Left ventricle myocardium inferior (tissue), 1 donor: ENCODE data around the gene DIAPH3. TPM values are rescaled to one million over a fixed set of nuclear protein-coding genes. Genes with fewer than 3 reads are reported as not detected.

Experiments
- DNase-seq: peaks from one replicate; pipeline ENCODE4 v3.0.0-alpha.2; 2020
- H3K27ac ChIP-seq: fragments of 200-600 bp; replicated peaks from 2 replicates; pipeline ENCODE4 v1.8.0; 2021
- H3K27me3 ChIP-seq: fragments of 200-600 bp; 2 replicates; pipeline ENCODE4 v1.8.0; 2021; ENCODE audit warnings: low read depth
- H3K36me3 ChIP-seq: fragments of 200-600 bp; 2 replicates; pipeline ENCODE4 v1.8.0; 2021
- H3K4me1 ChIP-seq: fragments of 200-600 bp; 2 replicates; pipeline ENCODE4 v1.8.0; 2021
- H3K4me3 ChIP-seq: fragments of 200-600 bp; 2 replicates; pipeline ENCODE4 v1.8.0; 2021; ENCODE audit warnings: mild to moderate bottlenecking, moderate library complexity
- H3K9me3 ChIP-seq: fragments of 200-600 bp; replicated peaks from 2 replicates; pipeline ENCODE4 v1.8.0; 2021
- CTCF ChIP-seq: fragments of 200-600 bp; IDR thresholded peaks from 2 replicates; pipeline ENCODE4 v1.8.0; 2021; ENCODE audit warnings: antibody characterized with exemption, mild to moderate bottlenecking, borderline replicate concordance
- intact Hi-C: fragments of 100-400 bp; cut with micrococcal nuclease; formaldehyde crosslinking; loops from one replicate; pipeline ENCODE4 v1.11.0; 2022
- total RNA-seq: library from RNA; stranded (reverse); fragmentation: NEBNext Ultra II Directional; extraction: Animal tissue kit (Norgen Biotek cat#: 25700); gene quantifications from one replicate; pipeline ENCODE4 v1.2.1, GENCODE V29; 2021
- donor health status: DM: no; HTN: yes; CAD: no; lungs with severe emphysema.

Gene DIAPH3
- total RNA-seq, 1 donor from 2014 or later = 0.25 TPM

GRCh38 chr13:60164234-60164889 lies 634 bp upstream of the DIAPH3 start:
- Histone ChIP-seq H3K4me3 (peak overlapping the region; percentile 85), H3K27me3 (peaks cover 8% of the 10 kb centered on the region), H3K36me3 (no peaks in the 10 kb centered on the region), H3K4me1 (peaks cover 32% of the 10 kb centered on the region), H3K27ac (peak overlapping the region; percentile 97), H3K9me3 (no peaks in the 10 kb centered on the region)
- no peak for TF ChIP-seq CTCF
- intact Hi-C loops = no loop called here
- no peak for DNase-seq

- TF ChIP-seq CTCF = no peak
- Histone ChIP-seq H3K36me3 (no peaks in the 10 kb centered on the region), H3K27ac (no peak overlapping the region), H3K9me3 (peaks cover 6% of the 10 kb centered on the region), H3K27me3 (peaks cover 12% of the 10 kb centered on the region), H3K4me1 (peaks cover 32% of the 10 kb centered on the region), H3K4me3 (no peak overlapping the region)
- DNase-seq = no peak
- intact Hi-C loops = no loop called here
Measured at GRCh38 chr13:60162096-60162495, 1.6 kb downstream of the DIAPH3 start.

GRCh38 chr13:60158321-60158801 lies 5.4 kb downstream of the DIAPH3 start:
- peaks cover 5% of the 10 kb centered on the region for H3K4me1 ChIP-seq
- DNase-seq = no peak
- peaks cover 8% of the 10 kb centered on the region for H3K9me3 ChIP-seq
- no peak for TF ChIP-seq CTCF
- no peak overlapping the region for H3K27ac ChIP-seq
- no peak overlapping the region for H3K4me3 ChIP-seq
- peaks cover 12% of the 10 kb centered on the region for H3K27me3 ChIP-seq
- H3K36me3 ChIP-seq = no peaks in the 10 kb centered on the region
- intact Hi-C loops = no loop called here

- TF ChIP-seq CTCF = no peak
- H3K27ac ChIP-seq = no peak overlapping the region
- intact Hi-C loops = no loop called here
Measured at GRCh38 chr13:60155978-60156377, 7.8 kb downstream of the DIAPH3 start.

GRCh38 chr13:60152904-60153303 lies 10.8 kb downstream of the DIAPH3 start:
- DNase-seq = no peak
- Histone ChIP-seq H3K27ac (no peak overlapping the region), H3K4me1 (no peaks in the 10 kb centered on the region), H3K4me3 (no peak overlapping the region), H3K27me3 (no peaks in the 10 kb centered on the region), H3K9me3 (peaks cover 8% of the 10 kb centered on the region), H3K36me3 (no peaks in the 10 kb centered on the region)
- intact Hi-C loops = no loop called here
- TF ChIP-seq CTCF = no peak

More at GRCh38 chr13:60155978-60156377, 7.8 kb downstream of the DIAPH3 start:
- Histone ChIP-seq H3K36me3 (no peaks in the 10 kb centered on the region), H3K27me3 (peaks cover 10% of the 10 kb centered on the region), H3K9me3 (peaks cover 8% of the 10 kb centered on the region), H3K4me3 (no peak overlapping the region), H3K4me1 (no peaks in the 10 kb centered on the region)
- no peak for DNase-seq
